GM12878 (cell line): ENCODE results near the gene SETD9. TPM values are rescaled to one million over a fixed set of nuclear protein-coding genes. Genes with fewer than 3 reads are reported as not detected.

Experiments used
- ATAC-seq: fragments of 200-7000 bp; cut with Tn5 transposase; 3 replicates; pipeline ENCODE4 v1.9.1; 2020; ENCODE audit warnings: mild to moderate bottlenecking, moderate library complexity
- BruUV-seq: library from RNA; stranded (reverse); fragments of 400-500 nt; replicated peaks from 2 replicates; lab custom pipeline; 2021; lab: Mats Ljungman, UMichigan
- CTCF ChIA-PET: fragments of 300-600 bp; sonication (Branson Sonifier 250); formaldehyde crosslinking; extraction: SDS; loops from one replicate; lab custom pipeline; 2021; ENCODE audit warnings: inconsistent platforms; lab: Yijun Ruan, JAX
- POLR2A ChIA-PET: fragments of 350-600 bp; formaldehyde crosslinking; extraction: SDS; loops from one replicate; lab custom pipeline; 2021; ENCODE audit warnings: inconsistent platforms; lab: Charles Lee
- RAD21 ChIA-PET: fragments of 300-600 bp; sonication (Branson Sonifier 250); formaldehyde crosslinking; loops from one replicate; lab custom pipeline; 2023; ENCODE audit warnings: antibody characterized with exemption; ENCODE audit not compliant: unreplicated experiment; lab: Charles Lee
- SMC1A ChIA-PET: fragments of 300-600 bp; sonication (Branson Sonifier 250); formaldehyde crosslinking; loops from one replicate; lab custom pipeline; 2023; ENCODE audit not compliant: unreplicated experiment, uncharacterized antibody; lab: Charles Lee
- DNase-seq: peaks from one replicate; pipeline ENCODE4 v3.0.0-alpha.2; 2011; ENCODE audit warnings: low read depth, low spot score
- FAIRE-seq: peaks from 3 replicates; lab custom pipeline; 2011; peaks lifted over from hg19 to GRCh38; lab: Jason Lieb, UNC
- H2AFZ ChIP-seq: 2 replicates; pipeline ENCODE4 v1.6.0; 2011; ENCODE audit warnings: low read depth, low read length, control low read depth; ENCODE audit not compliant: control insufficient read depth
- H3K27ac ChIP-seq: 2 replicates; pipeline ENCODE4 v1.5.1; 2011; ENCODE audit warnings: control low read depth; ENCODE audit not compliant: control insufficient read depth, insufficient read depth
- H3K27me3 ChIP-seq, 2 experiments: replicated peaks in 1 of 2; 2 replicates each; pipeline versions ENCODE4 v1.6.0 to v1.6.1; 2011; ENCODE audit warnings: low read length in 1 of 2; ENCODE audit not compliant: control insufficient read depth in 2 of 2, insufficient read depth in 2 of 2
- H3K36me3 ChIP-seq, 2 experiments: 2 replicates each; pipeline ENCODE4 v1.5.1; 2011; ENCODE audit warnings: low read length in 1 of 2; ENCODE audit not compliant: control insufficient read depth in 2 of 2, insufficient read depth in 2 of 2
- H3K4me1 ChIP-seq: 2 replicates; pipeline ENCODE4 v1.6.1; 2011; ENCODE audit warnings: mild to moderate bottlenecking, low read length, moderate library complexity, mixed read lengths; ENCODE audit not compliant: control insufficient read depth, insufficient read depth
- H3K4me2 ChIP-seq: 2 replicates; pipeline ENCODE4 v1.6.0; 2011; ENCODE audit warnings: control low read depth; ENCODE audit not compliant: control insufficient read depth, insufficient read depth
- H3K4me3 ChIP-seq: fragments of 200-600 bp; sonication (generic); 2 replicates; pipeline ENCODE4 v1.5.1; 2016
- H3K79me2 ChIP-seq: 2 replicates; pipeline ENCODE4 v1.6.0; 2011; ENCODE audit warnings: low read length; ENCODE audit not compliant: control insufficient read depth, insufficient read depth
- H3K9ac ChIP-seq: 2 replicates; pipeline ENCODE4 v1.8.0; 2011; ENCODE audit warnings: low read length, control low read depth, mixed read lengths; ENCODE audit not compliant: control insufficient read depth, insufficient read depth
- H3K9me3 ChIP-seq: replicated peaks from 3 replicates; pipeline ENCODE4 v1.5.1; 2011; ENCODE audit warnings: mild to moderate bottlenecking, low read length; ENCODE audit not compliant: control insufficient read depth, insufficient read depth
- H4K20me1 ChIP-seq: 2 replicates; pipeline ENCODE4 v1.6.0; 2011; ENCODE audit not compliant: control insufficient read depth, insufficient read depth
- FOXM1 ChIP-seq: IDR thresholded peaks from 2 replicates; pipeline ENCODE4 v1.6.1; 2012; ENCODE audit warnings: low read depth, mild to moderate bottlenecking, inconsistent platforms, low read length, moderate library complexity
- MYC ChIP-seq: IDR thresholded peaks from 2 replicates; pipeline ENCODE4 v1.6.1; 2011; ENCODE audit warnings: mild to moderate bottlenecking, low read length, moderate library complexity, inconsistent platforms; ENCODE audit not compliant: insufficient read depth, insufficient replicate concordance, insufficient read length, severe bottlenecking
- NRF1 ChIP-seq: conservative IDR thresholded peaks from 2 replicates; pipeline ENCODE4 v1.6.1; 2011; ENCODE audit warnings: mild to moderate bottlenecking, low read depth, low read length, improper control_type of control experiment
- ZBTB33 ChIP-seq: fragments of 450-650 bp; IDR thresholded peaks from 2 replicates; pipeline ENCODE4 v1.6.1; 2017; ENCODE audit warnings: mild to moderate bottlenecking
- ZBTB40 ChIP-seq: fragments of 450-650 bp; IDR thresholded peaks from 2 replicates; pipeline ENCODE4 v1.6.1; 2016; ENCODE audit warnings: mild to moderate bottlenecking, moderate library complexity, borderline replicate concordance
- WGBS: methylation state at CpG from one replicate; pipeline ENCODE4 v1.1.6; 2016; ENCODE audit warnings: low lambda C conversion rate; ENCODE audit not compliant: insufficient replicate concordance, insufficient coverage; ENCODE audit errors: missing lambda C conversion rate; 5-methylcytosine and 5-hydroxymethylcytosine counted together
- in situ Hi-C: fragments of 300-500 bp; cut with MboI; formaldehyde crosslinking; loops from 9 replicates; pipeline ENCODE4 v1.14.3; 2018; ENCODE audit warnings: mixed read lengths
- intact Hi-C: fragments of 100-400 bp; cut with micrococcal nuclease; formaldehyde crosslinking; loops from one replicate; pipeline ENCODE4 v1.14.2; 2022; ENCODE audit not compliant: unreplicated experiment
- polyA plus RNA-seq, 11 experiments: library from polyadenylated mRNA; depleted of rRNA in 4 of 11; unstranded in 6 of 11; stranded (reverse) in 5 of 11; fragments of >200 nt; fragmentation: Nextera tagmentation in 4 of 11; fragmentation: Illumina TruSeq in 1 of 11; extraction: Ambion mirVana in 4 of 11; extraction: Trizol in 1 of 11; gene quantifications; 1 replicate in 1 of 11; 2 replicates in 10 of 11; pipeline versions ENCODE4 v1.2.1 to v1.2.3, GENCODE V29; 2011 to 2016; ENCODE audit warnings: inconsistent platforms in 2 of 11, missing spikeins in 2 of 11, low read depth in 1 of 11
- total RNA-seq, 4 experiments: library from RNA; depleted of rRNA in 3 of 4; stranded (reverse); fragments of >200 nt in 3 of 4; fragmentation: Illumina TruSeq in 1 of 4; extraction: Trizol in 1 of 4; gene quantifications; 2 replicates each; pipeline versions ENCODE4 v1.2.1 to v1.2.3, GENCODE V29; 2013 to 2021

Gene SETD9
- total and polyA plus RNA-seq, 10 of the 15 experiments (the other 5 are each of a cell fraction or from before 2014, with no cell fraction given): 8.7 to 17.8 (median 12.6) TPM

- ATAC-seq: no peak
- no peaks in the 10 kb centered on the region for H3K27me3 ChIP-seq
- H3K4me2 ChIP-seq: no peak overlapping the region
- POLR2A ChIA-PET: no interaction called here
- H3K36me3 ChIP-seq: peaks cover 5 to 26% of the 10 kb centered on the region in 2 experiments
- no peak overlapping the region for H3K4me3 ChIP-seq
- TF ChIP-seq NRF1 (no peak), FOXM1 (no peak), ZBTB33 (no peak), ZBTB40 (no peak), MYC (no peak)
- TF ChIP-seq, all 136 proteins: peak for 0
- SMC1A ChIA-PET: no interaction called here
- H4K20me1 ChIP-seq: no peaks in the 10 kb centered on the region
- H3K27ac ChIP-seq: no peak overlapping the region
- RAD21 ChIA-PET: no interaction called here
- H3K4me1 ChIP-seq: no peaks in the 10 kb centered on the region
- no peaks in the 10 kb centered on the region for H3K9me3 ChIP-seq
- no TSS peak for BruUV-seq
- in situ Hi-C loops: no loop called here
- FAIRE-seq (peak; percentile 35), DNase-seq (no peak)
- H3K9ac ChIP-seq: no peak overlapping the region
- CTCF ChIA-PET: no interaction called here
- H3K79me2 ChIP-seq: no peaks in the 10 kb centered on the region
- 100% methylated on average over 1 of the region's 1 CpG for WGBS
- no peak overlapping the region for H2AFZ ChIP-seq
- intact Hi-C loops: no loop called here
These were observed 24.9 kb downstream of the SETD9 start for GRCh38 chr5:56934325-56934724.
